Left kidney (tissue), 8 donors: Measurements from ENCODE around the gene PLEKHG7. TPM values are rescaled to one million over a fixed set of nuclear protein-coding genes. Genes with fewer than 3 reads are reported as not detected.
A peak's percentile ranks its signal among the peaks of the same experiment; 100 is the strongest.
"Not testable (repeated sequence)": the region's sequence is repeated elsewhere in the genome, so short reads cannot be mapped to it uniquely, and the experiment has no call there.

Experiments used
- DNase-seq: peaks from one replicate; pipeline ENCODE4 v3.0.0-alpha.2; 2013
- long read RNA-seq, 8 donors: transcript quantifications; one replicate each; lab custom pipeline, GENCODE V29; 2026
- polyA plus RNA-seq: library from polyadenylated mRNA; unstranded; fragments of 120-200 nt; gene quantifications from one replicate; pipeline ENCODE4 v1.2.1, GENCODE V29; 2013; ENCODE audit not compliant: insufficient read length

PLEKHG7 gene
- polyA plus RNA-seq, result 0.68 TPM
- long read RNA-seq, donor 1, result 0 reads
- long read RNA-seq, donor 2, partial matches to known transcripts, result 0 of 1 reads
- long read RNA-seq, donor 2, other reads (novel, unspliced or antisense), result 0 of 1 reads
- long read RNA-seq, donor 3, result 0 reads
- long read RNA-seq, donor 4, result 0 reads
- long read RNA-seq, donor 5, result 0 reads
- long read RNA-seq, donor 6, result 0 reads
- long read RNA-seq, donor 7, result 0 reads
- long read RNA-seq, donor 8, result 0 reads

GRCh38 chr12:92702754-92703679, at the start of gene PLEKHG7:
TSS of gene PLEKHG7 (plus strand) at chr12:92702989. CDS start at chr12:92706632, 3,643 bp downstream.
- peak; percentile 38 for DNase-seq

DNA sequence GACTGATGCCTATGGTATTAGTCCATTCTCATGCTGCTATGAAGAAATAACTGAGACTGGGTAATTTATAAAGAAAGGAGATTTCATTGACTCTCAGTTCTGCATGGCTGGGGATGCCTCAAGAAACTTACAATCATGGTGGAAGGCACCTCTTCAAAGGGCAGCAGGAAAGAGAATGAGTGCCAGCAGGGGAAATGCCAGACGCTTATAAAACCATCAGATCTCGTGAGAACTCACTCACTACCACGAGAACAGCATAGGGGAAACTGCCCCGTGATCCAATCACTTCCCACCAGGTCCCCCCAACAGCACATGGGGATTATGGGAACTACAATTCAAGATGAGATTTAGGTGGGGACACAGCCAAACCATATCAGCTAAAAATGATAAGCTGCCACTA, 48.5 kb upstream of the PLEKHG7 start:
- DNase-seq, result not testable (repeated sequence)

GRCh38 chr12:92654929-92655328, 47.9 kb upstream of the PLEKHG7 start:
- no peak for DNase-seq

GRCh38 chr12:92656911-92657310, 45.9 kb upstream of the PLEKHG7 start:
- DNase-seq, result no peak

- no peak for DNase-seq
These were observed 45.0 kb upstream of the PLEKHG7 start for GRCh38 chr12:92657770-92658169.

DNA sequence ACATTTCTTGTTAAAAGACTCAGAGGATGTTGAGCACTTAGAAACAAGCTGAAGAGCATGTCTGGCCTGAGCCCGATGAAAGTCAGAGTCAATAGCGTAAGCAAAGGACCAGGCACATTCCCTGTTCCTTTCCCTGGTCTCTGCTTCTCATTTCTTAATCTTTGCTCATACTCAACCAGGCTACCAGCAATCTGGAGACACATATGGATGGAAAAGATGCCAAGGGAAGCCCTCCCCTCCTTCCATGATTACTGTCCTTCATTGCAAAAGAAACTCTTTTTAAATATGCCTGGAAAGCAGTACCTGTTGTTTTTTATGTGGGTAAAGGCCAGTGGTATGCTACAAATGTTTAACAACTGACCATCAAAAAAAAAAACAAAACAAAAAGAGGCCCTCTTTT, 44.2 kb upstream of the PLEKHG7 start:
- DNase-seq, result no peak

- no peak for DNase-seq
These were observed 41.5 kb upstream of the PLEKHG7 start for GRCh38 chr12:92661269-92661668.

DNA sequence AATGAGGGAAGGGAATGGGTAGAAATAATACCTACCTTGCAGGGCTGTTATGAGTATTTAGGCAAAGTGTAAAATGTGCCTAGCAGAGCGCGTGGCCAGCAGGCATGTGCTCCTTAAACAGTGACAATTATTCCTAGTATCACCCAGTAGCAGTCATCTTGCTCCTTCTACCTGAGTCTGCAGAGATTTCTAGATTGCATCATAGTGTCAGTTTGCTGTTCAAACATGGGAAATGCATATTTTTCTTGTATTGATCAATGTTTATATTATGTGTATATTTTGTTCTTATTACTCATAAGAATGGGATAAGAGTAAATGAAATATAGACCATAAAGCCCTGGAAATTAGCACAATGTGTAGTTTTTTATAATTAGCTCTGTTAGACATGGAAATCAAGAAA, 37.3 kb upstream of the PLEKHG7 start:
- DNase-seq, result no peak

DNA sequence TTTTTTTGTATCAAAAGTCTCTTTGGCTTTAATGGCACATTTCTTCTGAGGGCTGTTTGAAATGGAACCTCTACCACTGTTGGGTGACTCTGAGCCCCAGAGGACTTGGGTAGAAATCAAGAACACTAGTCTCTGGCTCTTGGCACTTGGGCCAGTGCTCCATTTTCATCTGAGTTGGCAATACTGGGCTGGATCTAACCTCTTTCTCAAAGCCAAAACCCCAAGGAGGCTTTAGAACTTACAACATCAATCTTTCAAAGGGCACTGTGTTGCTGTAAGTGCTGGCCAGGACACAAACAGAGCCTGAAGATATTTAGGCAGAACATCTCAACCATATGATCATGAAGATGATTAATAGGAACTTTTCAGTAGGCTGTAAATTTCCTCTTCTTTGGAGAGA, 34.0 kb upstream of the PLEKHG7 start:
- no peak for DNase-seq

DNA sequence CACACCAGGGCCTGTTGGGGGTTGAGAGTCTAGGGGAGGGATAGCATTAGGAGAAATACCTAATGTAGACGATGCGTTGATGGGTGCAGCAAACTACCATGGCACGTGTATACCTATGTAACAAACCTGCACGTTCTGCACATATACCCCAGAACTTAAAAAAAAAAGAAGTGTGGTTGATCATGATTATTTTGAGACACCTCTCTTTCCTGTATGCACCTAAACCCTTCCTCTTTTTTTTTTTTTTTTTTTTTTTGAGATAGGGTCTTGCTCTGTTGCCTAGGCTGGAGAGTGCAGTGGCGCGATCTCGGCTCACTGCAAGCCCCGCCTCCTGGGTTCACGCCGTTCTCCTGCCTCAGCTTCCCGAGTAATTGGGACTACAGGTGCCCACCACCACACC, 31.3 kb upstream of the PLEKHG7 start:
- DNase-seq, result not testable (repeated sequence)

- no peak for DNase-seq
These were observed 29.0 kb upstream of the PLEKHG7 start for GRCh38 chr12:92673756-92674155.

DNA sequence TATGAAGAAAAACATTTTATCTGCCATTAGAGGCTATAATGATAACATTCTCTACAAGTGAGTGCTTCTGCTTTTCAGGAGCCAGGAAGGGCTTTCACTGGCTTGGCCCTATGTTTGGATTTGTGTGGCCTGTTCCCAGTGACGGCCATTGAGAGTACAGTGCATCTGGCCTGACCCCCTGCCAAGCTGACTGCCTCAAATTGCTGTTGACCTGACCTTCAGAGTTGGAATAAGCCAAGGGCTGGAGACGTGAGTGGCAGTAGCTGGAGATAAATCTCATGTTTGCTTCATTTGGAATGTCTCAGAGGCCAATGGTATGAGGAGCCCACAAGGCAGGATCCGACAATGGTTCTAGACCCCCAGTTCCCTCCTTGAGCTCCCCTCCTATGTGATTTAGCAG, 28.3 kb upstream of the PLEKHG7 start:
- no peak for DNase-seq

GRCh38 chr12:92675092-92675865, 27.5 kb upstream of the PLEKHG7 start:
- DNase-seq, result no peak

GRCh38 chr12:92676710-92677109, 26.1 kb upstream of the PLEKHG7 start:
- no peak for DNase-seq

GRCh38 chr12:92690601-92691000, 12.2 kb upstream of the PLEKHG7 start:
- no peak for DNase-seq

GRCh38 chr12:92695056-92695455, 7.7 kb upstream of the PLEKHG7 start:
- DNase-seq, result no peak

GRCh38 chr12:92695577-92695976, 7.2 kb upstream of the PLEKHG7 start:
- DNase-seq, result no peak

GRCh38 chr12:92696216-92696615, 6.6 kb upstream of the PLEKHG7 start:
- no peak for DNase-seq

DNA sequence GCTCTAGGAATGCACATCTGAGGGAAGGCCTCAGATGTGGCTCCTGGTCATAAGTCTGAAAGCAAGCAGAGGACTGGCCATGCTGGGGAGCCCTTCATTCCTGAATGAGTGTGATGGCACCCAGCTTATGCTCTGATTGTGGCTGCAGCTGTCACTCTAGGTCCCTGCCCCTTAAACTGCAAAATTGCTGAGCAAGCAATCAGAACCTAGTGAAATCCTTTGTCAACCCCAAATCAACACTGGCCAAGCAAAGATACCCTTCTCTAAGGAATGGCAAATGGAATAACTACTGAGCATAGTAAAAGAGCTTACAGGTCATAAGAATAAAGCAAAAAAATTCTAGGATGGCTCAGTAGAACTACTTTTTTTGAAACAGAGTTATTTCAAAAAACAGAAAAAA, 4.3 kb upstream of the PLEKHG7 start:
- DNase-seq, result no peak

DNA sequence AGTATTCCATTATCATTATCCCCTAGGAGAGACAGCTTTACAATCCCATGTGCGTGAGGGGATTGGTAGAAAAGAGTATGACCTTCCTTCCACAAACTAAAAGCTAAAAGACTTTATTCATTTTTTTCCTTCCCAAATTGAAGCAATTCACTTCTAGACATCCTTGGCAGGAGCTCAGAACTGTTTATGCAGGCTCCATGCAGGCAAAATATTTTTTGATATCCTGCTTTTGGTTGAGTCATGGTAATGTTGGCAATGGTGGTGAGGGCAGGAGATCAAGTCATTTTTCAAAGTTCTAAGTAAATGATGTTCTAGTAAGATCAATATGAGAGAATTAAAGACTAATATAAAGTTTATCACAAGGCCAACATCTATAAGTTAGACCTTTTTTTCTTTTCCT, 1.3 kb upstream of the PLEKHG7 start:
- DNase-seq, result no peak

DNA sequence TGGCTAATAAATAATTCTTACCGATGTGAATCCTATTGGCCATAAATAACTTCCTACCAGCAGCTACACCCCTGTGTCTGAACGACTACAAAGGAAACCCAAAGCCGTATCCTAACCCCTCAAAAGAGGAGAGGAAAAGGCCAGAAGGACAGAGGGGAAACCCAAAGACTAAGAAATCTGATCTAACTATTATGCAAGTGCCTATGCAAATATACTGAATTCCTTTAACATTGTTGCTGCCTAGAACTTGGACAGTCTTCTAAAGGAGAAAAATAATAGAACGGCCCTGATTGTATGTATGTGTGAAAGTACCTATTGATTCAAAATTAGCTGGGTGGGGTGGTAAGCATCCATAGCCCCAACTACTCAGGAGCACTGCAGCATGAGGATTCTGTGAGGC, 997 bp downstream of the PLEKHG7 start:
- DNase-seq, result no peak

GRCh38 chr12:92706594-92706993, 3.8 kb downstream of the PLEKHG7 start:
- DNase-seq, result no peak

GRCh38 chr12:92707926-92708325, 5.1 kb downstream of the PLEKHG7 start:
- no peak for DNase-seq
